ENCODE results near the gene ANTXRL.
"Not testable (repeated sequence)": the region's sequence is repeated elsewhere in the genome, so short reads cannot be mapped to it uniquely, and the experiment has no call there.

Gene ANTXRL

DNA sequence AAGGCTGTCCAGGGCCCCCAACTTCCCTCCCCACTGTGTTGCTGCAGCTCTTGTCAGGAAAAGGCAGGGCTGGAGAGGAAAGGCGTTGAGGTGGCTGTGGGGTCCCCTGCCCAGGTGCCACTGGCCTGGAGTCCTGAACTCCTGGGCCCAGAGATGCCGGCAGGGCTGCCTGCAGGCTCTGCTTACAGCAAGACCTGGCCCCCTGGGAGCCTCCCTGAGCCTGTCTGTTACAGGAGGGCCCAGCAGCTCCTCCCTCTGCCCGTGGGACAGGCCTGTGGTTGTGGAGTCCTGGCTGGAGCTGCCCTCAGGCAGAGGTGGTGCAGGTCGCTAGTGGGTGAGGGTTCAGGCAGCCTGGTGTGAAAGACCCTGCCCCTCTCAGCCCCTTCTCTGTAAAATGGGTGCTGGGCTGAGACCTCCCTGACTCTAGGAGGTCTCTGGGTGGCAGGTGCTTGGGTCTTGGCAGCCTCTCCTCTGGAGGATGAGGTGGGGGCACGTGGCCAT lies 9.9 kb downstream of the ANTXRL start:
- DNase-seq, result no peak

- no peak for DNase-seq
These were observed 10.8 kb downstream of the ANTXRL start for GRCh38 chr10:46297406-46298204.

- no peak for DNase-seq
These were observed 11.9 kb downstream of the ANTXRL start for GRCh38 chr10:46298477-46299285.

GRCh38 chr10:46299286-46299535 lies 12.4 kb downstream of the ANTXRL start:
- DNase-seq, result no peak

DNA sequence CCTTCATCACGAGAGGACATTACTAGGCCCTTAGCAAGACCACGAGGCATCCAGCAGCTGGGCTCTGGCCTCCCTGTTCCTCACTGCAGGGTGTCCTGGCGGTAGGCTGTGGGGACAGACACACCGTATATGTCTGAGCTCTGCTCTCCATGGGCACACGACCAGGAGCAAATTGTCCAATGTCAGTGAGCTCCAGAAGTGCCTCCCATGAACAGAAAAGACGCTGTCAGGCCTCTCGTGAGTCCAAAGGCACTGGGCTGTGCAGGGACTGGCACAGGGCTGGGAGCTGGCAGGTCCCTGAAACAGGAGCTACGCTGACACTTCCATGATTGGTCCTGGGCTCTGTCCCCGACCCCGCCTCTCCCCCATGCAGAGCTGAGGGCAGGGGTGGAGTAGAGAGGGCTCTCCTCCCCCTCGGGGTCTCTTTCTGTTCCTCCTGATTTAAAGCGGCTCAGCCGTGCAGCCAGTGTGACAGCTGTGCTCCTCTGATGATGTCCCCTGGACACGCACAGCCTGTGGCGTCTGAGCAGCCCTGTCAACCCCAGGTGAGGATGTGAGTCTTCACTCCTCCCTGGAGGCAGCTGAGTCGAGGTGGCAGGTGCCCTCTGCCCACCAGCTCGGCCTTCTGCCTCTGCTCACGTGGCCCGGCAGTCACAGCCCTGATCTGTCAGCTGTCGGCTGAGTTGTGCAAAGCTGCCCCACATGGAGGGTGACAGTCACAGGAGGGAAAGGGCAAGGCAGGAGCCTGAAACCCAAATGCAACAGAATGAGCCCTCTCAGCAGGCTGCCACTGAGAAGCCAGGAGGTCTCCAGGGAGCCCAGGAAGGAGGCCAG lies 13.0 kb downstream of the ANTXRL start:
- peak; percentile 2 for DNase-seq

DNA sequence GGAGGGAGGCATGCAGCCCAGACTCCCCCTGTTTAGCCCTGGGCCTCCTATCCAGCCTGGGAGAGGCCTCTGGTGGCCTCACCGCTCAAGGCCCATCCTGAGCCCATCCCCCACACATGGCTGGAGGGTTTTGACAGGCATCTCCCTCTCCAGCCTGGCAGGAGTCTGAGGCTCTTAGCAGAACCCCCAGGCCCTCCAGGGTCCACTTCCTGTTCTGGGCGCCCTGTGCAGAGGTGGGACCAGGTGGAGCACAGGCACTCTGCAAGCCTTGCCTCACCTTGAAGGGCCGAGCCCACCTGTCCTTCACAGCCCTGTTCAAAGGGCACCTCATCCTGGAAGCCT lies 13.5 kb downstream of the ANTXRL start:
- not testable (repeated sequence) for DNase-seq

DNA sequence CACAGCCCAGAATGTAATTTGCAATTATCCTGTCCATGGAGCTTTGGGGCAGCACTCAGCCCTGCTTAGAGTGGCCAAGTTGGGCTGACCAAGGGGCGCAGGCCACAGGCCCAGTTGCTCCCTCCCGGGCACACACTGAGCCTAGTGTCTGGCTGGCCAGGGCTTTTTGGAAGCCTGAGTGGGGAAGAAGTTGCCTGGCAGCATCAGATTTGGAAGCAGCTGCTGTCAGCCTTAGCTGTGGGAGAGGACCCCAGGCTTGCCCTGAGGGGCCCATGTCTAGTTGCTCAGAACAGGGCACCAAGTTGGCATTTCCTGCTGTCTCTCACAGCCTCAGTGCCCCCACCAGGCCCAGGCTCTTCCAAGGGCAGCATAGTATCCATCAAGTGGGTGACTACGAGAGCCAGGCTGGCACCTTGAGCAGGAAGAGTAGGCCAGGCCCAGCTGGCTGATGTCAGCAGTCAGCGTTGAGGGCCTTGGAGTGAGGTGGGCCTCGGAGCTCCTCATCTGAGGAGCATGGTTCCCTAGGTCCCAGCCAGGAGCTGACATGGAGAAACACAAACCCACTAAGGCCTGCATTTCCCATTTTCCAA lies 14.4 kb downstream of the ANTXRL start:
- DNase-seq, result no peak

DNA sequence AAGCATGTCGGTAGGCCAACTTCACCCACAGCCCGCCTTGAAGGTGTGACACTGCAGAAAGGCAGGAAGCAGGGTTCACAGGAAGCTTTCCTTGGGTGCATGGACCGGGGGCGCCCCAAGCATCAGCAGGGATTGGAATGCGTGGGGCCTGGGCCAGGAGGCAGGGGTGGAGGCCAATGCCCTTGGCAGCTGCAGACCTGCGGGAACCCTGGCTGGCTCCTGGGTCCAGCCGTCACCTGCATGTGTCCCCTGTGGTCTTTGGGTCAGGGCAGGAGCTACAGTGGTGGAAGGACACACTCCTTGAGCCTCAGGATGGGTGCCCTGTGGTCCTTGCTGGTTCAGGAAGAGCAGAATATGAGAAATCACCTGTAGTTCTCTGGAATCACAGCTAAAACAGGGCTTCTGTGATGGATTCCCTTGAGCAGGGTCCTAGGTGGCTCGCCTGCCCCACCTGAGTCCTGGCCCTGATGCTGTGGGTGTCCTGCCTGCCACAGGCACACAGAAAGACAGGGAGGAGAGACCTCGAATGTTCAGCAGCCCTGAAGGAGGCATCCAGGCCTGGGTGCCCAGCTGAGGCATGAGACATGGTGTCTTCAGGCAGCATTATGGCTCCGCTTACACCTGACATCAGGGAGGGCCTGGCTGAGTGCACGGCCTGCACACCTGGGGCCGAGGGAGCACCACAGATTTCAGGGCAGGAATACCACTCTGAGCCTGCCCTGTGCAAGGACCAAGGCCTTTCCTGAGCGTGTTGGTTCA lies 15.1 kb downstream of the ANTXRL start:
- DNase-seq, result no peak

DNA sequence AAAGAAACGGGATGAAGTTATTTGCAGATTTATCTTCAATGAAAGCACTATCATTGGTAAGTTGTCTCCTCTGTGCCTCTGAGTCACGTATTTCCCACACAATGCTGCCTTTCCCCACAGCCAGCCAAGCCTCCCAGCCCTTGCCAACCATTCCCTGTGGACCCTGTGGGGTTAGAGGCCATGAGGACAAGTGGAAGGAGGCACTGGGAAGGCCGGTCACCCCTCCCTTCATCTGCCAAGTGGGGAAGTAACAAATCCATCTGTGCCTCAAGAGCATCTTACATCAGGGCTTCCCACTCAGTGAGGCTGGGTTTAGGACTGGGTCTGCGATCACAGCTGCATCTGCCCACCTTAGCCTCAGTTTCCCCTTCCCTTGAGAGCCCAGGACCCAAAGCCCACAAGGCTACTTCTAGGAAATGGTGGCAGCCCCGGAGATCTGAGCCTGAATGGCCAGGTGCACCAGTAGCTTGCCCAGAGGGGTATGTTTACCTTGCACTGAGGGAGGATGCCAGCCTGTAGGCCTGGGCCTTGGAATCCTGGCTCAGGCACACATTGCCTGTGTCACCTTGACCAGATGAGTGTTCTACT lies 16.1 kb downstream of the ANTXRL start:
- DNase-seq, result not testable (repeated sequence)

- DNase-seq, result no peak
These were observed 17.3 kb downstream of the ANTXRL start for GRCh38 chr10:46304062-46304461.

GRCh38 chr10:46304671-46305070 lies 17.9 kb downstream of the ANTXRL start:
- not testable (repeated sequence) for DNase-seq

GRCh38 chr10:46305079-46305818 lies 18.5 kb downstream of the ANTXRL start:
- no peak for DNase-seq

DNA sequence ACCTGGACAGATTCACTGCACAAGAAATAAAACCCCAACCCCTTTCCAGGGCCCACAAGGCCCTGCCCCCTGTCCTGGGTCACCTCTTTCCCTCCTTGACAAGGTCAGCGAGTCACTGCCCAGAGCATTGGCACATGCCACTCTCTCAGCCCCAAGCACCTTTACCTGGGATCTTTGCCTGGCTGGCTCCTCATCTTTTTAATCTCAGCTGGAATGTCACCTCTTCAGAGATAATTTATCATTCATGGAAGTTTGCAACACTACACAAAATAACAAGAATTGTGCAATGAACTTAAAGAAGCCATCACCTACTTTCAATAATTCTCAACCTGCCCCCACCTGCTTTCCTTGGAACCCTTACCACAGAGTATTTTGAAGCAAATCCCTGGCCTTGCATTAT lies 19.2 kb downstream of the ANTXRL start:
- DNase-seq, result no peak

DNA sequence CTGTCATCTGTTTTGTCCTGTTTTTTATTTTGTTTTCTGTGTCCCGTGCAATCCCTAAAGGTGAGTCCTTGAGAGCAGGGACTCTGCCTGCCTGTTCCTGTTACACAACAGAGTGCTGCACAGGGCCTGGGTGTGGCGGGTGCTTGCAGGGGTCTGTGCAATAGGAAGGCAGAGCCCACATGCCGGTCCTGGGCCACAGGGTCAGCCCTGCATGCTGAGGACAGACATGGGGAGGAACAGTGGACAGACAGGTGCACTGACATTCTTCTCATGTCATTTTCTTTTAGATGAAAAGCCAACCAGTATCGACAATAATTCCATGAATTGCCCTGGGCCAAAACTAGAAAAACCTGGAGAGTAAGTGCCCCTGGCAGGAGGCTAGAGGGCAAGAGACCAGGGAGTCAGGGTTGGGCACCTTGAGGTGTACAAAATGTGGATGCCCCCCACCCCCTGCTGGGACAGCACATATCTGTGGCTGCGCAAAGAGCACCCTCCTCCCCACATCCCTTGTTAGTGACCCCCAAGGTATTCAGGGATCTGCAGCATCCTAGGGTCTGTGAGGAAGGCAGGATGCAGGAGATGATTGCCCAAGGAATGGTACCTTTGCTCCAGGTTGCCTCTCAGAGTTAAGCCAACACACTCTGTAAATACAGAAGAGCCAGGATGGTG lies 19.9 kb downstream of the ANTXRL start:
- no peak for DNase-seq

DNA sequence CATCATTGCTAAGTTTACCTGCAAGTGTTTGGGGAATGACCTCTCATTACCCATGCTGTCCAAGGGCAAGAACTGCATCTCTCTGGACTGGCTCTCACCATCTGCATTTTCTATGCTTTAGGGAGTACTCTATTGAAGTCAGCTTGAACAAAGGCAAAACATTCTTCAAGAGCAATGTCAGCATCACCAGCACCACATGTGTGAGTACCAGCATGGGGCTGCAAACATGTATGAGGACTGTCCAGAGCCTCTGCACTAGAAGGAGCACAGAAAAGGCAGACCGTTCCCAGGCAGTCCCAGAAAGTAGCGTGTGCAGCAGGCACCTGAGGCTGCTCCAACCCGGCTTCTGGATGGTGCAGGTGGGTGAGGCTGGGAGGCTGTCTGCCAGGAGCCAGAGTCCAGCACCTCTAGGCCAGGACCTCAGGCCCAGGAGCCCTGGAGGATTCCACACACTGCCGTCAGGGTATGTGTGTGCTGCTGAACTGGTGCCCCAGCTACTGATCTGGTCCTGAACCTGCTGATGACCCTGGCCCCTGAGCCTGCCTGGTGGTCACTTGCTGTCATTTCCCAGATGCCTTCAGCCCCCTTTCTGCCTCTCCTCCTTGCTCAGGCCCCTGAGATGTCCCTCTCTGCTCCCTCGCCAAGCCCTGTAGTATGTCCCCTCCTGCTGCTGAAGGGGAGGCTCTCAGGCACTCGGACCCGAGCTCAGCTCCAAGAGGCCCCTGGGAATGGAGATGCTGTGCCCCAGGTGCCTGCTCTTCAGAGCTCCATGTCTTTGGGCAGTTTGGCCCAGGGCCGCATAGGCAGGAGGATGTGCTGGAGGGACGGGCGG lies 20.7 kb downstream of the ANTXRL start:
- DNase-seq, result no peak

- no peak for DNase-seq
These were observed 21.3 kb downstream of the ANTXRL start for GRCh38 chr10:46308113-46308415.

- DNase-seq, result no peak
These were observed 22.1 kb downstream of the ANTXRL start for GRCh38 chr10:46308666-46309450.

DNA sequence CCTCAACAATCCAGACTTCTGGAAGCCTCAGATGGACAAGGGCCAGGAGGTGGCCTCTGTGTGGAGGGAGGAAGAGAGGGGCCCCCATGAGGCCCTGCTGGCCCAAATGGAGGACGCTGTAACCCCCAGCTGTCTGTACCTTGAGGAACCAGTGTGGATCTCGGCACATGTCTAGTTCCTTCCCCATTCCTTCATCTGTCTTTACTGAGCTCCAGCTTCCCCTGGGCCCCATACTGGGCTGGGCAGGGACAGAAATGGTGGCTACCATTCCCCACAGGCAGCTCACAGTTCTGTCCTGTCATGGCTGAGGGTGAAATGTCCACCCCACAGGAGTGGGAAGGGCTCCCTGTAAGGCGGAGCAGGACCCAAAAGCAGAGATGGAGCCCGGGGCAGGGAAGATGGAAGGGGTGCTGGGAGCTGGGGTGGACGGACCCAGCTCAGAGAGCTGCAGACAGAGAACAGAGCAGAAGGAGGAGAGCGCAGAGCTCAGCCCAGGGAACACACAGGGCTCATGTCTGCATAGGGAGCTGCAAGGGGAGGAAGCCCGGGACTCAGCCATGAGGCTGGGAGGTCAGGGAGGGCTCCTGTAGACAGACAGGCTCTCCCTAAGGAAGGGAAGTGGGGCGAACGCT lies 22.8 kb downstream of the ANTXRL start:
- DNase-seq, result no peak

- no peak for DNase-seq
These were observed 23.3 kb downstream of the ANTXRL start for GRCh38 chr10:46310143-46310514.
